ENCODE results near the gene ITPR3. TPM values are rescaled to one million over a fixed set of nuclear protein-coding genes. Genes with fewer than 3 reads are reported as not detected.
A peak's percentile ranks its signal among the peaks of the same experiment; 100 is the strongest.
"Not testable (repeated sequence)": the region's sequence is repeated elsewhere in the genome, so short reads cannot be mapped to it uniquely, and the experiment has no call there.

Gene ITPR3
- total RNA-seq, 1 experiment from 2014 or later = 23.4 TPM

DNA sequence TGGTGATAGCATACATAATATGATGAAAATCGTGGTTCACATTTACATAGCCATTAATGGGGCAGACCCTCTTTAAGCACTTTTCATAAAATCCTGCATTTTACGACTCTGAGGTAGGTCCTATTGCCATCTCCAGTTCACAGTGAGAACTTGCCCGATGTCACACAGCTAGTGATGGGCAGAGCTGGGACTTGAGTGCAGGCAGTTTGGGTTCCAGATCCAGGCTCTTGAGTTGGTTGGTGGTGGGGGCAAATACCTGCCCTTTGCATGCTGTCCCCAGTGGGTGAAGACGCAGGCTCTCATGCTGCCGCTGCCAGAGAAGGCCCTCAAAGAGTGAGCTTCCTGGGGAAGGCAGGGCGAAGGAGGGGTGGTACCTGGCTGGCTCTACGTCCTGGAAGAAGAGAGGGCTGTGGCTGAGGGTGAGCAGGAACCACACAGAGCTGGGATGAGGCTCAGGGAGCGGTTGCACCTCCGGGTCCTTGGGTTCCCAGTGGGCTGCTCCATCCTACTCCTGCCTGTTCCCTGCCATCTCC, 34.9 kb upstream of the ITPR3 start:
- Histone ChIP-seq H3K36me3 (replicated peaks; ENCODE audit: control insufficient read depth, insufficient read depth, low read length) (no peaks in the 10 kb centered on the region), H3K4me3 (ENCODE audit: insufficient read depth, low read depth, low read length) (no peak overlapping the region), H3K27me3 (ENCODE audit: control insufficient read depth, insufficient read depth, low read length) (no peaks in the 10 kb centered on the region)
- DNase-seq = no peak

- H3K4me3 ChIP-seq (ENCODE audit: insufficient read depth, low read depth, low read length) = no peak overlapping the region
- H3K27me3 ChIP-seq (ENCODE audit: control insufficient read depth, insufficient read depth, low read length) = no peaks in the 10 kb centered on the region
- DNase-seq = no peak
- H3K36me3 ChIP-seq (replicated peaks; ENCODE audit: control insufficient read depth, insufficient read depth, low read length) = no peaks in the 10 kb centered on the region
Measured at GRCh38 chr6:33587529-33587928, 33.6 kb upstream of the ITPR3 start.

DNA sequence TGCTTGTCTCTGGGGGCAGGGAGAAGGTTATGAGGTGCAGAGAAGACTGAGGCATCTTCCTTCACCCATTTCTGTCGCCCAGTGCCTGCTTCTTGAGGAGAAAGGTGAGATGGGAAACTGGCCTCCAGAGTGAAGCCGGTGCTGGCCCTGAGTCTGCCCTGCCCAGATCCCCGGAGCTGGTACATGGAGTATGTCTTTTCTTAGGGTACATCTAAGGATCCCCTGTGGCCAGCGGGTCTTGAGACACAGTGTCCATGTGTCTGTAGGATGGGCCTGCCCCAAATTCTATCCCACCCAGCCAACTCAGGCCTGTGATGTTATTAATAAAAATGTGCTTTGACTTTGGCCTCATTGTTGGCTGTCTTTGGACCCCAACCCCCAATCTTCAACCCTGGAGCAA, 32.2 kb upstream of the ITPR3 start:
- Histone ChIP-seq H3K36me3 (replicated peaks; ENCODE audit: control insufficient read depth, insufficient read depth, low read length) (no peaks in the 10 kb centered on the region), H3K4me3 (ENCODE audit: insufficient read depth, low read depth, low read length) (no peak overlapping the region), H3K27me3 (ENCODE audit: control insufficient read depth, insufficient read depth, low read length) (no peaks in the 10 kb centered on the region; the same call in 1 of the 2 replicates)
- no peak for DNase-seq

GRCh38 chr6:33589392-33589730, 31.8 kb upstream of the ITPR3 start:
- H3K27me3 ChIP-seq (ENCODE audit: control insufficient read depth, insufficient read depth, low read length) = no peaks in the 10 kb centered on the region; the same call in 1 of the 2 replicates
- H3K4me3 ChIP-seq (ENCODE audit: insufficient read depth, low read depth, low read length) = no peak overlapping the region
- no peak for DNase-seq
- no peaks in the 10 kb centered on the region for H3K36me3 ChIP-seq (replicated peaks; ENCODE audit: control insufficient read depth, insufficient read depth, low read length)

GRCh38 chr6:33589731-33590530, 31.2 kb upstream of the ITPR3 start:
- H3K36me3 ChIP-seq (replicated peaks; ENCODE audit: control insufficient read depth, insufficient read depth, low read length) = no peaks in the 10 kb centered on the region
- peak; percentile 96 for DNase-seq
- H3K27me3 ChIP-seq (ENCODE audit: control insufficient read depth, insufficient read depth, low read length) = no peaks in the 10 kb centered on the region; the same call in 1 of the 2 replicates
- no peak overlapping the region for H3K4me3 ChIP-seq (ENCODE audit: insufficient read depth, low read depth, low read length)

DNA sequence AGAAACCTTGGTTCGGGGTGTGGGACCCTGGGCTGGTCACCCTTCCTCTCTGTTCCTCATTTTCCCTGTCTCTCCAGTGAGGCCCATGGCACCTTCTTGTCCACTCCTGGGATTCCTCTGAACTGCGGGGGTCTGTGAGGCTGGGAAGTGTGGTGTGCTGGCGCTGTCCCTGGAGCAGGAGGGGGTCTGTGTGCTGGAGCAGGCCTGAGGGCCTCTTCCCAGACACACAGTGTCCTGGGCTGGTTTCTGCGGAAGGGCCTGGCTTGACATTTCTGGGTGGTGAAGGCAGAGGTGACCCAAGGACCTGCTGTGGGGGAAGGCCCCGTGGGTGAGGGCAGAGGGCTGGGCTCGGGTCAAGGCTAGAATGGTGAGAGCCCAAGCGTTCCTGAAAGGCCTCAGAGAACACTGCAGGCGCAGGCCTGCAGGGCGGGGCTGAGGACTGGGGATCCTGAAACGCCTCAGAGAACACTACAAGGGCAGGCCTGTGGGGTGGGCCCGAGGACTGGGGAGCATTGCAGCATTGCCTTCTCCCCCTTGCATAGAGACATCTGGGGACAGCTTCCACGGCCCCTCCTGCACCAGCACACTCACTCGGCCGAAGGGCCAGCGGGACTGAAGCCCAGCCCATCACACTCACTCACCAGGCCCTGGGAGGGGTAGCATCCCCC, 30.5 kb upstream of the ITPR3 start:
- Histone ChIP-seq H3K27me3 (ENCODE audit: control insufficient read depth, insufficient read depth, low read length) (no peaks in the 10 kb centered on the region; the same call in 1 of the 2 replicates), H3K4me3 (ENCODE audit: insufficient read depth, low read depth, low read length) (no peak overlapping the region), H3K36me3 (replicated peaks; ENCODE audit: control insufficient read depth, insufficient read depth, low read length) (no peaks in the 10 kb centered on the region)
- DNase-seq = peak; percentile 82

DNA sequence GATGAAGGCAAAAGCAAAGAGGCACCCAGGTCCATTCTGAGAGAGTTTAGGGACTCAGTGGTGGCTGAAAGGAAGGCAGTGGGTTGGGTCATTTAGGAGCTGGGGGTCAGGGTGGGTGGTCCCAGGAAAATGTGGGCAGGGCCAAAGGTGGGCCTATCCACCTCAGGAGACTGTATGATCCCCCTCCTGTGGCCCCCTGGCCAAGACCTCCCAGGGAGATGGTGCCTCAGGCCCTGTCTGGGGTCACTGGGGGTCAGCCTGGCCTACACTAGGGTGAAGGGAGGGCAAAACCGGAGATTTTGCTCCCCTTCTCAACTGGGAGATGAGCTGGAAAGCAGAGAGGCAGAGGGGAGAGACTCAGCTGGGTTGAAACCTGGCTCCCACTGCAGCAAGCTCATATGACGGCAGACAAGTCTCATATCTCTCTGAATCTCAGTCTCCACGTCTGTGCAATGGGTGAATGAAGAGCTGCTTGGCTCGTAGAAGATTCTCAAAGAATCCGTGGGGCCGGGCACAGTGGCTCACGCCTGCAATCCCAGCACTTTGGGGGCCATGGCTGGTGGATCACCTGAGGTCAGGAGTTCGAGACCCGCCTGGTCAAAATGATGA, 29.6 kb upstream of the ITPR3 start:
- Histone ChIP-seq H3K36me3 (replicated peaks; ENCODE audit: control insufficient read depth, insufficient read depth, low read length) (no peaks in the 10 kb centered on the region), H3K4me3 (ENCODE audit: insufficient read depth, low read depth, low read length) (no peak overlapping the region), H3K27me3 (ENCODE audit: control insufficient read depth, insufficient read depth, low read length) (no peaks in the 10 kb centered on the region; the same call in 1 of the 2 replicates)
- DNase-seq = peak; percentile 48

GRCh38 chr6:33592280-33592594, 28.9 kb upstream of the ITPR3 start:
- DNase-seq = peak; percentile 61
- Histone ChIP-seq H3K4me3 (ENCODE audit: insufficient read depth, low read depth, low read length) (no peak overlapping the region), H3K36me3 (replicated peaks; ENCODE audit: control insufficient read depth, insufficient read depth, low read length) (no peaks in the 10 kb centered on the region), H3K27me3 (ENCODE audit: control insufficient read depth, insufficient read depth, low read length) (no peaks in the 10 kb centered on the region; the same call in 1 of the 2 replicates)

- no peaks in the 10 kb centered on the region for H3K36me3 ChIP-seq (replicated peaks; ENCODE audit: control insufficient read depth, insufficient read depth, low read length)
- peak overlapping the region; percentile 48 for H3K4me3 ChIP-seq (ENCODE audit: insufficient read depth, low read depth, low read length)
- H3K27me3 ChIP-seq (ENCODE audit: control insufficient read depth, insufficient read depth, low read length) = no peaks in the 10 kb centered on the region; the same call in 1 of the 2 replicates
- peak; percentile 95 for DNase-seq
Measured at GRCh38 chr6:33592595-33593413, 28.3 kb upstream of the ITPR3 start.

DNA sequence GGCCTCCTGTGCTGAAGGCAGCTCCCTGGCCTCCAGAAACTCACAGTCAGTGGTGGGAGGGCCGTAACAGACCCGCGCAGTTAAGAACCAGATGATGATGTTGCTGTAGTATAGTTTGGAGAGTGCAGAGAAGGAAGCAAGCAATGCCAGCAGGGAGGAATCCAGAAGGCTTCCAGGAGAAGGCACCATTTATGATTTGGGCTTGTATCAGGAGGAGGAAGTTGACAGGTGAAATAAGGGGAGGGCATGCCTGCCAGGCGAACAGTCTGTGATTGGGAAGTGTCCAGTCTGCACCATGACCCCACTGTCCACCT, 27.8 kb upstream of the ITPR3 start:
- Histone ChIP-seq H3K27me3 (ENCODE audit: control insufficient read depth, insufficient read depth, low read length) (no peaks in the 10 kb centered on the region; the same call in 1 of the 2 replicates), H3K4me3 (ENCODE audit: insufficient read depth, low read depth, low read length) (peak overlapping the region; percentile 48), H3K36me3 (replicated peaks; ENCODE audit: control insufficient read depth, insufficient read depth, low read length) (no peaks in the 10 kb centered on the region)
- no peak for DNase-seq

- peak; percentile 56 for DNase-seq
- no peaks in the 10 kb centered on the region; the same call in 1 of the 2 replicates for H3K27me3 ChIP-seq (ENCODE audit: control insufficient read depth, insufficient read depth, low read length)
- no peaks in the 10 kb centered on the region for H3K36me3 ChIP-seq (replicated peaks; ENCODE audit: control insufficient read depth, insufficient read depth, low read length)
- H3K4me3 ChIP-seq (ENCODE audit: insufficient read depth, low read depth, low read length) = no peak overlapping the region
Measured at GRCh38 chr6:33595001-33595846, 25.9 kb upstream of the ITPR3 start.

DNA sequence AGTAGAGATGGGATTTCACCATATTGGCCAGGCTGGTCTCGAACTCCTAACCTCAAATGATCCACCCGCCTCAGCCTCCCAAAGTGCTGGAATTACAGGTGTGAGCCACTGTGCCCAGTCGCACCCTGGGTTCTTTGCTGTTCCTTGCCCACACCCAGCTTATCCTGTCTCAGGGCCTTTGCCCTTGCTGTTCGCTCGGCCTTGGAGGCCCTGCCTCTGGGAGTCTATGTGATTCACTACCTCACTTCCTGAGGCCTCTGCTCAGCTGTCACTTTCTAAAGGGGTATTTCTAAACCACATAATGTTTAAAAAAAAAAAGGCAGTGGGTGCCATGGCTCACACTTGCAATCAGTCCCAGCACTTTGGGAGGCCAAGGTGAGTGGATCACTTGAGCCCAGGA, 24.2 kb upstream of the ITPR3 start:
- DNase-seq; H3K27me3 ChIP-seq (ENCODE audit: control insufficient read depth, insufficient read depth, low read length); H3K36me3 ChIP-seq (replicated peaks; ENCODE audit: control insufficient read depth, insufficient read depth, low read length); H3K4me3 ChIP-seq (ENCODE audit: insufficient read depth, low read depth, low read length): not testable (repeated sequence)

- H3K36me3 ChIP-seq (replicated peaks; ENCODE audit: control insufficient read depth, insufficient read depth, low read length) = no peaks in the 10 kb centered on the region
- H3K4me3 ChIP-seq (ENCODE audit: insufficient read depth, low read depth, low read length) = no peak overlapping the region
- H3K27me3 ChIP-seq (ENCODE audit: control insufficient read depth, insufficient read depth, low read length) = no peaks in the 10 kb centered on the region; the same call in 1 of the 2 replicates
- no peak for DNase-seq
Measured at GRCh38 chr6:33597551-33598322, 23.4 kb upstream of the ITPR3 start.
